Uterus (tissue), 2 donors: Measurements from ENCODE around the gene TMEM51.

Experiments used
- CTCF ChIP-seq, 4 experiments: fragments of 200-600 bp in 2 of 4; fragments of 450-650 bp in 2 of 4; sonication (generic) in 2 of 4; IDR thresholded peaks; one replicate each; pipeline ENCODE4 v1.5.1; 2016 to 2019; ENCODE audit warnings: antibody characterized with exemption in 4 of 4, mild to moderate bottlenecking in 2 of 4, moderate library complexity in 1 of 4
- POLR2A ChIP-seq, 2 donors: fragments of 450-650 bp; IDR thresholded peaks; one replicate each; pipeline ENCODE4 v1.6.1; 2016; ENCODE audit warnings: antibody characterized with exemption in 2 of 2, mild to moderate bottlenecking in 1 of 2, moderate library complexity in 1 of 2

GRCh38 chr1:15188678-15189077, 35.1 kb downstream of the TMEM51 start:
- no peak for TF ChIP-seq CTCF (IDR thresholded peaks at IDR 0.05)
- TF ChIP-seq POLR2A (IDR thresholded peaks at IDR 0.05), result no peak
